Measurements from ENCODE around the gene GREM2.

GREM2 gene

GRCh38 chr1:240610636-240611035, 1.3 kb downstream of the GREM2 start:
- no peak for DNase-seq (ENCODE audit: low read depth in 2 of 2)

DNA sequence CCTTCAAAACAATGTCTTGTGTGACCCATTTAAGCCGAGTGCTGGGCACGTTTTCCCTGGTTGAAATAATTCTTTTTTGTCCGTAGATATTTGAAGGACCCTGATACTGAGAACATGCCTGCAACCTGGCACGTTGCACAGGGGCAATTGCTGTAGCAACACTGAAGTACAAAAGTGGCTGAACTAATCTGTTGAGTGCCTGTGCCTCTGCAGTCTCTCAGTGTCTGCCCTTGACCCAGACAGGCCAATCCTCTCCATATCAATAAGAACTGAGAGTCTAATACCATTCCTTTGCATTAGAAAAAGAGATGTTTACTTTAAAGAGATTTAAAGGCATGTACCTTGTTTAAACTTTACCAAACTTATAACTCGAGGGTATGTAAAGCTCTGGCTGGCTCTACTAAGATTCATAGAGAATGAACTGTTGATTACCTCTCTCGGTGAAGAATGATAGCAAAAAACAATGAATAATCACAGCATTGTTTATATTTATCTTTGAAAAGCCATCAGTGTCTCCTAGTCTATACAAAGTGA, 2.4 kb downstream of the GREM2 start:
- no peak for DNase-seq (ENCODE audit: low read depth in 2 of 2)

- no peak for DNase-seq (ENCODE audit: low read depth in 2 of 2)
Observed at GRCh38 chr1:240608707-240609106, 3.2 kb downstream of the GREM2 start.

- DNase-seq (ENCODE audit: low read depth in 2 of 2), result no peak
Observed at GRCh38 chr1:240607006-240607405, 4.9 kb downstream of the GREM2 start.

DNA sequence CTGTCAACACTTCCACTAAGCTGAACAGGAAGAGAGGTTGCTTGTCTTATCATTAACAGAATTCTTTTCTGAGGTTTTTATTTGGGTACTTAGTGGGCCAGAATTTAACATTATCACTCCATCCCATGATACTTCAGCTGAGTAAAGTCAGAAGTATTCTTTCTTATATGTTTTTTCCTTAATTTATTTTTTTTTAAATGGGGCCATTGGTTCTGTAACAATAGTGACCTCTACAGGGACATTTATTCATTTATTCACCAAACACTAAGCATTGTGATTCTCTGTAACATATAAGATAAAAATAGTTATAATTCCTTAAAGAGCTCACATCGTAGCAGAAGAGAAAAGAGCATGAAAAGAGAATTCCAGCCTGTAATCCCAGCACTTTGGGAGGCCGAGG, 9.8 kb downstream of the GREM2 start:
- no peak for DNase-seq (ENCODE audit: low read depth in 2 of 2)

GRCh38 chr1:240599830-240600229, 12.1 kb downstream of the GREM2 start:
- DNase-seq (ENCODE audit: low read depth in 2 of 2), result no peak

DNA sequence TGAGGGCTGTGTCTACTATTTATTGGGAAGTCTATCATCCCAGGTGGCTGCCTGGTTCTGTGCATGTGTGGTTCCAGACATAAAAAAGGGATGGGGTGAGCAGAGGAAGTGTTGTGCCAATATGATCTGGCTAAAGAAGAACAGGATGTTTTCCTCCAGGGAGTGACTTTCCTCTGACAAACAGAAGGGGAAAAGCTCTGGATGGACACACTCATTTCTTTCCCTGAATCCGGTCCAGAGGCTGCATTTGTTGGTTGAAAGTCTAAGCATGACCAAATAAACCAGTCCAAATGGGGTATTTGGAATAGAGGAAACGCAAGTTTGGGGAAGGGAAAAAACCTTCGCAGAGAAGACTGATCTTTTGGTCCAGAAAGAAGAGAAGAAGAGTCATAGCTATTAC, 12.7 kb downstream of the GREM2 start:
- no peak for DNase-seq (ENCODE audit: low read depth in 2 of 2)

DNA sequence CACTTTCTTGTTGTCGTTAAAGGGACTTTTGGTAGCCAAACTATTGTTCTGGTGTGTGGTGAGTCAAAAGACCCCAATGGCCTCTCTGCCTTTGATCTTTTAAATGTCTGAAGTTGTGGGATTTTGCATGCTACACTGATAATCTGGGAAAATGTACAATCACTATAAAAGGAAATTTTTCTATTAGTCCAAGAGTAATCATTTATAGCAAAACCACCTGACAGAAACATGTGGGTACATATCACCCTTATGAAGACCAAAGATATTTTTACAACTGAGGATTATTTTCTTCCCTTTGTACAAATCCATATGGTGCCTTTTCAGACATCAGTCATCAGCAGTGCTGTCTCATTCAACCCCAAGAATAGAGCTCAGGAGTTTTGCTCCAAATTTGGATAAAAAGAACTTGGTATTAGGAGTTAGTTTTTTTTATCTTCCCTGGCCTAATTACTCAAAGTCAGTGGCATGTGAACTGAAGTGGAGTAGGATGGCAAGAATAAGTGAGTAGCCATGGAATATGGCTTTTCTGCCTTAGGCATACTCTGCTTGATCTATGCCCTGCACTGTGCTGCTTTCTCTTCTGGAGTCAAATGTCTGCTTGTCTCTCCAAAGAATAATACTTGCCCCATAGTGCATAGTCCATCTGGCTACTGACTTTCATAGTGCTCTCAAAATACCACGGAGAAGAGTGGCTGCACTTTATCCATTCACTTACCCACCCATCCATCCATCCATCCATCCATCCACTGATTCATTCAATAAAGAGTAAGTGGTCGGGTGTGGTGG, 13.5 kb downstream of the GREM2 start:
- no peak for DNase-seq (ENCODE audit: low read depth in 2 of 2)

- DNase-seq (ENCODE audit: low read depth in 2 of 2), result no peak
Observed at GRCh38 chr1:240597153-240597745, 14.7 kb downstream of the GREM2 start.

DNA sequence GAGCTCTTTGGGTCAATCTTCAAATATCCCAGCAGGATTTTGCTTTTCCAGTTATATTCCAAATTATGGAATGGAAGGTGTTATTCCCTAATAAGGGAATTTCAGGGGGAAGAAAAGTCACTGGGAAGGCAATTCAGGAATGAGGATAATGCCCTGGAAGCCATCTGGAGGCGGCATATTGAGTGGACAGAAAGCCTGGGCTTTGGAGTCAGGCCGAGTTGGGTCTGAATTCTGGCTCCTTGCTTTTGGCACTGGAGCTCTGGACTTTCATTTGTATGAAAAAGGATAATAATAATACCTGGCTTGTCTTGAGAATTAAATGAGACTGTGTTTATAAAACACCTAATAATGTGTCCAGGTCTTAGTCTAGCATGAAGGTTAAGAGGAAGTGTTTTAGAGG, 16.5 kb downstream of the GREM2 start:
- no peak for DNase-seq (ENCODE audit: low read depth in 2 of 2)

GRCh38 chr1:240591564-240591963, 20.4 kb downstream of the GREM2 start:
- DNase-seq (ENCODE audit: low read depth in 2 of 2), result no peak

DNA sequence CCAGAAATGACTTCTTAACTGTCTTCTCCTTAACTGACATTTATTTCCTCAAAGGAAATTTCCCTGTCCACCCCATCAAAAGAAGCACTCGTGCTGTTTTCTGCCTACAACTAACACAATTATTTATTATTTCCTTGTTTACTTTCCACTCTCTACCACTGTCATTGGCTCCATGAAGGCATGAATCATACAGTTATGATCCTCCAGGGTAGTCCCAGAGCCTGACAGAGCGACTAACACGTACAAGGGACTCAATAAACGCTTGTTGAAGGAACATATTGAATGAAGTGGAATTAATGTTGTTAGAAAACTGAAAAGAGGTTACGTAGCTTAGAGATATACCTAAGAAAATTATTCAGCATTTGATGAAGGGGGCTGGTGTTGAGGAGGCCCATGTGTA, 20.9 kb downstream of the GREM2 start:
- no peak for DNase-seq (ENCODE audit: low read depth in 2 of 2)

- no peak for DNase-seq (ENCODE audit: low read depth in 2 of 2)
Observed at GRCh38 chr1:240589585-240590110, 22.3 kb downstream of the GREM2 start.

DNA sequence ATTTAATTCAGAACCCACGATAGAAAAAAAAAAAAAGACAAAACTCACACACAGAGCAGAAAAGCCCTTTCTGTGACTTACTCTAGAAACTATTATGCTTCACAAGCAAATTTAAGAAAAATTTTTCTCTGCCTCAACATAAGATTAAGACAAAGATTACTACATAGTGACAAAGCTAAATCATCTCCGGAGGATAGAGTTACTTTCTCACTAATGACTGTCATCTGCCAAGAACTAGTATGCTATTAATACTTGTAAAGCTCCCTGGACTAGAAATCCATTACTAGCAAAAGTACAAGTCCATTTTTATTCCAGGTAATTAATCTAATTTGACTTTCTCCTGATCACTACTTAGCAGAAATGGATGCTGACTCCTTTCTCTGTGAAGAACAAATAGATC, 25.9 kb downstream of the GREM2 start:
- no peak for DNase-seq (ENCODE audit: low read depth in 2 of 2)

GRCh38 chr1:240582953-240583352, 29.0 kb downstream of the GREM2 start:
- DNase-seq (ENCODE audit: low read depth in 2 of 2), result no peak

DNA sequence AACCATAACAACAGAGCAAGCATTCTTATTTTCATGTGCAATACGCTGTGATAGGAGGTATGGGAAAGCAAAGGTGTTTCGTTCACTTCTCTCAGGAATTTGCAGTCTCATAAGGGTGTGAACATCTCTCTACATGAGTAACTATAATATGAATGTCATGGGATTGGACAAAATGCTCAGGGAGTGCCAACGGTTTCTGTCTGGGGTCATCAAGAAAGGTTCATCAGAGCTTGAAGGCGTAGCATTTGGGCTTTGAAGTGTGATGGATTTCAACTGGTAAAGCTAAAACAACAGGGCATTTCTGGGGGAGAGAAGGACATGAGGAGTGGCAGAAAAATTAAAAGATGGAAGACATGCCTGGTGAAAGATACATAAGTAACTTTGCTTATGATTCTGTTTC, 32.4 kb downstream of the GREM2 start:
- no peak for DNase-seq (ENCODE audit: low read depth in 2 of 2)

GRCh38 chr1:240577095-240577494, 34.9 kb downstream of the GREM2 start:
- DNase-seq (ENCODE audit: low read depth in 2 of 2), result no peak

DNA sequence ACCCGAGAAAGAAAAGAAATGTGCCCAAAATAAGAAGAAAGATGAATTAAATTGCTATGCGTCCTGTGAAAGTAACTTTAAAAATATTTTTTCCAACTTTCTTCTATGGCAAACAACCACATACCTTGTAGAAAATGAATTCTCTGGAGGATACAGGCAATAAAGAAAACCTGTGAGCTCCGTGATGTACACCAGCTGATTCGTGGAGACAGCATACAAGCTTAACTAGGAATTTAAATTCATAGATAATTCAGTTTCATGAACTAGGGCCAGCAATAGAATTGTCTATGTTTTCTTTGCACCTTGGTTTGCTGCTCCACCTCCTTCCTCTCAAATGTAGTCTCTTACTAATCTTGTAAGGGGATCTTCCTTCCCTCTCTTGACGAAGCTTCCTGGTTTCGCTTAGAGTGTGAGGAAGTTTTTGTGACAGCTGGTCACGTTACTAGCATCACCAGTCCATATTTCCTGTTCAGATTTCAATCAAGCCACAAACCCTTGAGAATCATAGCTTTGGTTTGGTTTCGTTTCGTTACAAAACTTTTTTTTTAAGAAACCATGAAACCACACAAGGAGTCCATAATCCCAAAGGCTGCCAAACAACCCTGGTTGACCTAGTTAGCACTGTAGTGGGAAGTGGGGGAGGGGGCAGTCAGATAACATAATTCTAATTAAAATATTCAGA, 35.8 kb downstream of the GREM2 start:
- no peak for DNase-seq (ENCODE audit: low read depth in 2 of 2)

DNA sequence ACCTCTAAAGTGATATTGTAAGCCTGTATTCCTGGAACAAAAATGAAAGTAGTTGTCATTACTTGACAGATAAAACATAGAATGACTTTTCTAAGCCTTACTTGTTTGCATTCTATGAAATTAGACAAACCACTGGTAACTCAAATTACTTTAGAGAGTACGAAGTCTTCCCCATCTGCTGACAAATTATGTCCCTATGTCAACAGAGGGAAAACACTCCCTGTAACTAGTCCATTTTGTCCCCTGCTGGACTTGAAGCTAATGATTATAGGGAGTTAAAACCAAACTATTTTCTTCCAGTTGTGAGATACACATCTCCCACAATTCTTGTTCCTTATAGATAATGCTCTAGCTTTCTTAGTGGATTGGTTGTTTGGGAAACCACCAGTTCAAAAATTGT, 39.6 kb downstream of the GREM2 start:
- DNase-seq (ENCODE audit: low read depth in 2 of 2), result no peak

DNA sequence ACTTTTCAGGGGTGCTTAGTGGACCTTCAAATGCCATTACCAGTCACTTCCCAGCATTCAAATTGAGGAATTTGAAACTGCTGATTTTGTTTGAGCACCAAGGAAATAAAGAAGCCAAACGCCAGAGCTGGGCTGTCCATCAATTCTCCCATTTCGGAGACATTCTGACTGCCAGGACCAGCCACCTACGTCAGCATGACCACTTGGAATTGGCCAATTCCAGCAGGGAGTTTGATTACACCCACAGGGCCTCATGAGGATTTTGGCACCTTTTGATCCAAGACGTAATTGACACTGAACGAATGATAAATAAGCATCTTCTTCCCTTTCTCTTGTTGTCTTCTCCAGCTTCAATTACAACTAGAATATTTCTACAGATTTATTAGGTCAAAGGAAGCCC, 40.2 kb downstream of the GREM2 start:
- DNase-seq (ENCODE audit: low read depth in 2 of 2), result no peak

GRCh38 chr1:240567066-240567465, 44.9 kb downstream of the GREM2 start:
- DNase-seq (ENCODE audit: low read depth in 2 of 2), result no peak

DNA sequence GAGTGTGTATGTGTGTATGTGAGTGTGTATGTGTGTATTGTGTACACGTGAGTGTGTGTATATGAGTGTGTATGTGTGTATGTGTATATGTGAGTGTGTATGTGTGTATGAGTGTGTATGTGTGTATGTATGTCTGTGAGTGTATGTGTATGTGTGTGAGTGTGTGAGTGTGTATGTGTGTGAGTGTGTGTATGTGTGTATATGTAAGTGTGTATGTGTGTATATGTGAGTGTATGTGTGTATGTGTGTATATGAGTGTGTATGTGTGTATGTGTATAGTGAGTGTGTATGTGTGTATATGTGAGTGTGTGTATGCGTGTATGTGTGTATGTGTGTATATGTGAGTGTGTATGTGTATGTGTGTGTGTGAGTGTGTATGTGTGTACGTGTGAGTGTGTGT, 49.2 kb downstream of the GREM2 start:
- no peak for DNase-seq (ENCODE audit: low read depth in 2 of 2)

Measured in stimulated activated CD8-positive, alpha-beta memory T cell treated with anti-CD3 and anti-CD28 coated beads, Interleukin-2, amount 100 ng/mL, for 48 hours (primary cell).